Medulla oblongata (tissue), 1 donor: ENCODE measurements around the gene ELOB.
"Not testable (repeated sequence)": the region's sequence is repeated elsewhere in the genome, so short reads cannot be mapped to it uniquely, and the experiment has no call there.

Source experiments
- DNase-seq: peaks from one replicate; pipeline ENCODE4 v3.0.0-alpha.2; 2015; ENCODE audit errors: extremely low spot score

Gene ELOB

DNA sequence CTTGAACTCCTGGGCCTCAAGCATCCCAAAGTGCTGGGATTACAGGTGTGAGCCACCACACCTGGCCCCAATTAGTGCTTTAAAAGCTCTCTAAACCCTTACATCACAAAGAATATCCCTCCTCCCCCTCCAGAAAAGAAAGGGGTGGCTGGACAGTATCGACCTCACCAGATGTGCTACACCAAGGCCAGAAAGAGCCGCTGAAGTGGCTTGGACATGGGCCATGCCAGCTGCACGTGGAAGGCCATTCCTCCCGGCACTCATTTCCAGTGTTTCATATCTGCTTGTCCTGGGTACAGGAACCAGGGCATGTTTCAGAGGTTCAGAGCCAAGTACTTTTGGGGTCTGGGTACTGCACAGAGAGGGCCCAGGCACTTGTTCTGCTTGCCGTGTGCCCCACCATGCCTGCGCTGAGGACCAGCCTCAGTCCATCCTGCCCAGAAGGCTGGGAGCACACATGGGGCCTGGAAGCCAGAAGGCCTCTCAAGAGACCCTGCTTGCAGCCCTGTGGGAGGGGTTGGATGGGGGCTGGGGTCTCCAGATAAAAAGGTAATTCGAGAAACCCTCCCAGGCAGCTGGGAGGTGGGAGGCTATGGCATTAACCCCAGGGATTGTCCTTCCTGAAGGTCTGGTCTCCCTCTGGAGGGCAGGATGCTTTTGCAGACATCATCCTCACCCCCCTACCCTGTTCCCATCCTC lies 28.2 kb downstream of the ELOB start:
- DNase-seq: no peak

DNA sequence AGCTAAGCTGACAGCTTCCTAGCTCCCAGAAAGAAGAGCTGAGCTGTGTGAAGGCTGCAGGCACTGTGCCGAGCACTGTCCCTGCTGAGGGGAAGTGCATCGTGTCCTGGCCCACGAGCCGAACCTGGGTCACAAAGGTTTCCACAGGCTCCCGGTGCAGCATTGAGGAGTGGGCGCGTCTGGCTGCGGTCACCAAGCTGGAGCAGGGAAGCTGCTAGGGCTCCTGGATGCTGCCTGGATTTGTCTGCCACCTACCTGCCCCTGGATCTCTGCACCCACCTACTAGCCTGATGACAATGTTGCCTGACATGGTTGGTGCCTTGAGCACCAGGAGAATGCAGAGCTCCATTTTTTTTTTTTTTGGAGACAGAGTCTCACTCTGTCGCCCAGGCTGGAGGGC lies 31.1 kb downstream of the ELOB start:
- no peak for DNase-seq

DNA sequence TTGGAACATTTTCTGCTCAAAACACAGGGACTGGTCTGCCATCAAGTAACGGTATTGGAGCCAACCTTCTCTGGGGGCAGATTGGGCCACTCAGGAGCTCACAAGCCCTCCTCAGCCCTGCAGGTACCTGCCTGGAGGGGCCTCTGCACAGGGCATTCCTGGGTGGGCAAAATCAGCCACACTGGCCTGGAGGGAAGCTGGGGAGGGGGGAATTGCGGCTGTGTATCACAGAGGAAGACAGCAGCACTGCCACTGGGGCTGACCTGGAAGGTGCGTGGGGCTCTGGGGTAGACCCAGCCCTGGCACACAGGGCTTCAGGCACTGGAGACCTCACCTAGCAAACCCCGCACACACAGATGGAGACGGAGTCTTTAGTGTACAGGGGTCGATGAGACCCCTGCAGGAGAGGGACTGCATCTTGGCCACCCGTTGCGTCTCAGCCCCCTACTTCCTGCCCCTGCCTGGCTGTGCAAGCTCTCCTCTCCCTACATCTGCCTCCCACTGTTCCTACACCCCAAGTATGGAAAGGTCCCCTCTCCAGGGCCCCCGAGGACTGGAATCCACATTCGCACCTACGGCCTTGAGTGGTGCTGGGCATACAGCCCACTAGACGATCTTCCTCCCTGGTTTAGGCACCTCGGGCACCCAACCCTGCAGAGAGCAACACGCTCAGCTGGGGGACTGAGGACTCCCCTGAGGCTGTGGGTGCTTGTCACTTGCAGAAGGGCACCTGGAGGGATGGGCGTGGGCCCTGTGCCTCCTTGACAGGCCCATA lies 31.8 kb downstream of the ELOB start:
- DNase-seq: no peak

DNA sequence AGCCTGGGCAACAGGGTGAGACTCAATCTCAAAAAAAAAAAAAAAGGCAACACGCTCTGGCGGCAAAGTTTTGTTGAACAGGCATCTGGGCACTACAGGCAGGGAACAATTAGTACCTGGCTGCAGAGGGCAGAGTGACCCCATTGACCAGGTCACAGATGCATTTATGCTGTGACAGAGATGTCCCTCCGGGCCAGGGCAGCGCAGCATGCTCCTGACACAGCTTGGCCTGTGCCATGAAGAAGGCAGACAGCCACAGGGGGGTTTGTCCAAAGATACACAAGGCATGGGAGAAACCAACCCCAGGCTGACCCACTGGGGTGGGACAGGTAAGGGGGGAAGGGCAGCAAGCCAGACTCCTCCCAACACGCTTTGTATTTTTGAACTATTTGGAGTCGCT lies 32.4 kb downstream of the ELOB start:
- DNase-seq: no peak

DNA sequence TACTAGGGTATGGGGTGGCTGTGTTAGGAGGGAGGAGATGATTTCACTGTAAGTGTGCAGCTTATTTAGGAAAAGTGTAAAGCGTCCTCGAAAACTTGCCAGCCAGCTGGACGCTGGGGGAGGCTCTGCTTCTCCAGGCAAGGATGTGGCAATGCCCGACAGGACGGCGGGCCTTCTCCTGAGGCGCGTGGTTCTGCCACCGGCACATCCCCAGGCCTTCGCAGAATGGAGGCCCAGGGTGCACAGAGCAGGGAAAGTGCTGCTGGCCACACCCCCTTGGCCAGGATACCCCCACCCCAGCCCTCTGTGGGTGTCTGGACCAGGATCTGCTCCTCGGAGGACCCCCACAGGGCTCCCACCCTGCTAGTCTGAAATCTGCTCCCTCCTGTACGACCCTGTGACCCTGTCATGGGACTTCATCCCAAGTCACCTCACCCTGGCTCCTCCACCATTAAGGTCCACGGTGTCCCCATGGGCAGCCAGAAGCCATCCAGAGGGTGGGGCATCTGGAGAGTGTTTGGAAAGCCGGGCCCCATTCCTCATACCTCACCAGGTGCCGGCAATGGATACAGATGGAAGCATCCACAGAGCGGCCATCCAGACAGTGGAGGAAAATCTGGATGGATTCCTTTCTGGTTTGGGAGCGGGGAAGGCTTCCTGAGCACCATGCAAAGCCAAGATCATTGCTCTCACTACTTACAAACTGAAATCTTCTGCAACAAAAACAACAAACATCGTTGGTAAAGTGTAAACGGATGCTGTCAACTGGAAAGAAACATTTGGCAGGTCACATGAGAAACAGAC lies 33.9 kb downstream of the ELOB start:
- DNase-seq: no peak

DNA sequence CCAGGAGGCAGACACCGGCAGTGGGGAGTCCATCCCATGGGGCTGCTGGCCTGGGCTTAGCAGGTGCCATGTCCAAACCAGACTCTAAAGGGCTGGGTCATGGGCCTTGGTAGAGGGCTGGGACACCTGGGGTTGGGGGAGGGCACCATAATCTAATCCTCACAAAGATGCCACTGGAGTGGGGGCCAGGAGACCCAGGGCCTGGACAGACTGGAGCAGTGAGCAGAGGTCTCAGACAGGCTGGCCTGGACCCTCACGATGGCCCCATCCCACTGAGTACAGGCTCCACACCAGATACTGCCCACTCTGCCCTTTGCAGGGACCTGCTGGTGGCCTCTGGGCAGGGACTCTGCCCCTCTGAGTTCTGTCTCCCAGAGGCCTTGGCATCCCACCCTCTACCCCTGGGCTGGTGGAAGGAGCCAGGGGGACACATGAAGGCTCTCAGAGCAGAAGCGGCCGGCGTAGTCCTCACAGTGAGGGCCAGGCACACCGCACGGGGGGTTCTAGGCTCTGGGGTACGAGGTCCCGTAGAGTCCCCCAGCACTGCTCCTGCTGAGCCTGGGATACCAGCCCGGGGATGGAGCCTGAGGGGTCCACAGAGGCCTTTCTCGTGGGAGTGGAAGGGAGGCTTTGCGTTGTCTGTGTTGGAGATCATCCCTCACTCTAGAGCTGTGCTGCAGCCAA lies 34.6 kb downstream of the ELOB start:
- DNase-seq: no peak

DNA sequence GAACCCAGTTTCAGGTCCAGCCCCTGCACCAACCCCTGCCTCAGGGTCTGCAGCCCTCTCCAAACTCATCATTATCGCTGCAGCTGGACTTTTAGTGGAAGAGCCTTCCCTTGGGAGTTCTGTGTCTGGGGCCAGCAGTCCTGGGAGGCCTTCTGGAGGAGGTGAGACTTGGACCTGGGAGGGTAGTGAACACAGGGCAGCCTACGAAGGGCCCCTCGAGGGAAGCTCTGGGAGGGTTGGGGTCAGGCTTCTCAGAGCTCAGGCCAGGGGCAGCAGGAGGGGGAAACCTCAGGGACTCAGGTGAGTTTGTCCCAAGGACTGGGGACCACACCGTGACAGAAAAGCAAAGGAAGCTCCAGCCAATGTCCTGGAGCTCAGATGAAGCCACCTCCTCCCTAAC lies 35.9 kb downstream of the ELOB start:
- DNase-seq: no peak

DNA sequence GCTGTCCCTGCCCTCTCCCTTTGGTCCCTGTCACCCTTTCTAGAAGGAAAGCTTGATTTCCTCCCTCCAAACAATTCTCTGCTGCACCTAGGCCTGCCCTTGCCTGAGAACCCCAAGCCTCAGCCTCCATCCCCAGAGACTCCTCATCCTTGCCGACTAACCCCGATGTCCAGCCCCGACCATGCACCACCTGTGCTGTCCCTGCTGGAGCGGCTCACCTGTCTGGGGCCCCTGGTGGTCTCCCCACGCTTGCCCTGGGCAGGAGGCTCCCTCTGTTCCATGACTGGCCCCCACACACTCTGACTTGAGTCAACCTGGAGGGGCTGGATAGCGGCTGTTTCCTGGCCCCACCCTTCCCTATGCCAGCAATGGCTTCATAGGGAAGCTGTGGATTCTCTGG lies 36.6 kb downstream of the ELOB start:
- DNase-seq: no peak

DNA sequence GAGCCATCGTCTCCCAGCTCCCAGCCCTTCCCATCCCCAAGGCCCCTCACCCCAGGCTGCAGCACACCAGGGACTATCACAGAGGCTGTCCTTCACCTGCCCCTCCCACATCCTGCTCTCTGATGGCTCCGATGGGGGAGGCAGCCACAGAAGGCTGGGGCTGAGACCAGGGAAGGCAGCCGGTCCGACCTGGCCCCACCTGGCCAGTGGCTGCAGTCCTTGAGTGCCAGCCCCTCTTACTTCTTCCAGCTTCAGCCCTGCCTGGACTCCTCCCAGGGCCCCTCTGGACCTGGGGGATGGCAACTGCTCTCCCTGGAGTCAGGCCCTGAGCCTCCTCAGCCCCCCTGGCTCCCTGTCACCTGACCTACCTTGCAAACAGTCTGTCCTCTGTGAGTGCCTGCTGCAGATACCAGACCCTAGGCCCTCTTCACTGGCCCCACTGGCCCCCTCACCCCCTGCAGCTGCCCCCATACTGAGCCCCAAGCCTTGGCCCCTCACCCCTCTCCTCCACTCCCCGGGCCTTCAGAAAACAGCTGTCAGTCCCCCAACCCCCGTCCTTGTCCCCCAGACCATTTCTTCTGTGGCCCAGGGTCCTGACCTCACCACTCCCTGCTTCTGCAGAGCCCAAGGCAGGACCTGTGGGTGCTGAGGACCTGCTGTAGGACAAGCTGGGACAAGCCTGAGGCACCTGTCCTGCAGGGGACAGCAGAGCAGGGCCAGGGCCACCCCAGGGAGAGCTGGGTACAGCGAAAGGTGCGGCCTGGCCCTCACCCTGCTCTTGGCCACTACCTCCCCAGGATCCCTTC lies 37.3 kb downstream of the ELOB start:
- no peak for DNase-seq

DNA sequence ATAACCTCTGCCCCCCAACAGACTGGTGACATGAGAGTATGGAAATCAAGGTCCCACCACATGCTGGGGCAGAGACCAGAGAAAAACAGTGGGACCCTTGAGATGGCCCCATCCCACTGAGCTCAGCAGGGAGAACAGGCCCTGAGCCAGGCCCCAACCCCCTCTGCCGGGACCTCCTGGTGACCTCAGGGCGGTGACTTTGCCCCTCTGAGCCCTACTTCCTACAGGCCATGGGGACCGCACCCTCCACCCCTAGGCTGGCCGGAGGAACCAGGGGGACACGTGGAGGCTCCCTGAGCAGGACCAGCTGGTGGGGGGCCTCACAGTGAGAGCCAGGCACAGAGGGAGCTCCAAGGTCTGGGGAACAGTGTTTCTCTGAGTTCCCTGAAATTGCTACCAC lies 38.5 kb downstream of the ELOB start:
- no peak for DNase-seq

DNA sequence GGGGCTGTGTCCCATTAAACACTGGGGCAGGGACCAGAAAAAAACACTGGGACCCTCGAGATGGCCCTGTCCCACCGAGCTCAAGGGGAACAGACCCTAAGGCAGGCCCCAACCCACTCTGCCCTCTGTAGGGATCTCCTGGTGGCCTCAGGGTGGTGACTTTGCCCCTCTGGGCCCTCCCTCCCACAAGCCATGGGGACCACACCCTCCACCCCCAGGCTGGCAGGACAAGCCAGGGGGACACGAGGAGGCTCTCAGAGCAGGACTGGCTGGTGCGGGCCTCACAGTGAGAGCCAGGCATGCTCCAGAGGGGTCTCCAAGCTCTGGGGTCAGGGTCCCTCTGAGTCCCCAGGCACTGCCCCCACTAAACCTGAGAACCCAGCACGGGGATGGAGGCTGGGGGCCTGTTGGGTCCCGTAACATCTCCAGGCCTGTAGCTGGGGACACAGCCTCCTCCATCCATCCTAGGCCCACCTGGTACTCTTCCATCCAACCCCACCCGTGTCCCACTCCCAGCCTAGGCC lies 39.1 kb downstream of the ELOB start:
- DNase-seq: no peak

DNA sequence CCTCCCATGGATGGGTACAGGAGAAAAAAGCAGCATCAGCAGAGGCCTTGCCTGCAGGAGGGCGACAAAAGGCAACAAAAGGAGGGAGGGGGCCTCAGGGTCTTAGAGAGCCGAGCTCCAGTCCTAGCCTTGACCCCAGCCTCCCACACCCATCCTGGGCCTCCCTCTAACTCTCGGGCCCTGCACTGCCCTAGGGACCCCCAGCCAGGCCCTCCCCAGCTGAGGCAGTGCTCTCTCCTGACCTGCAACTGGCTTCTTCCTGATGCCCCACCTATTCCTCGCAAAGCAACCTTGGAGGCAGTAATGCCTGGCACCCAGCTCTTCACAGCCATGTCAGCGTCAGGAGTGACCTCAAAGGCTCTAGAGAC lies 39.9 kb downstream of the ELOB start:
- DNase-seq: no peak

DNA sequence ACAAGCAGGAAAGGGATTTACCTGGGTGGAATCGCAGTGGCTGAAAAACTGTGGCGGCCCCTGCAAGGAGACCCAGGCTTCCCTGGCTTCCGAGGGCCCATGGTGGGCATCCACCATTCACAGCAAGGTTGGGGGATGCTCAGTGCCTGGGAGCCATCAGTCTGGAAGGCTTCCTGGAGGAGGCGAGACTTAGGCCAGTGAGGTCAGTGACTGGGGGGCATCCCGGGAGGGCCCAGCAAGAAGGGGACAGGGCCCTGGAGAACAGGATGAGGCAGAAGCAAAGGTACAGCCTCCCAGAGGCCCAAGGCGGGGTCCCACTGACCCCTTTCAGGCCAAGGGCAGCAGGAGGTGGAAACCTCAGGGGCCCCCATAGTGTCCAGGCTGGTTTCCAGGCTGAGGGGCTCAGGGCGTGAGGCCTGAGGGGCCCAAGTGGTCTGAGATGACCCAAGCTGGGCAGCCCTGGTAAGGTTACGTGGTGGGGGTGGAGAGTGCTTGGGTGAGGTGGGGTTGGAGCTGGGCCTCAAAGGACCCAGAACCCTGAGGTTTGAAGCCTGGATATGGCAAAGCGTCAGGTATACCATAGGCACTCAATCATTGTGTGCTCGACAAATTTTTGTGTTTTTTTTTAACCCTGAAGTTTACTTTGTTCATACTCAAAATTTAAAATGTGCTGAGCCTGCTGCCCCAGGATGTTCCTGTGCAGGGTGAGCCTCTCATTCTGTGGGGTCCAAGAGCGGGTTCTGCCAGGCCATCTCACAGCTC lies 40.4 kb downstream of the ELOB start:
- DNase-seq: no peak

DNA sequence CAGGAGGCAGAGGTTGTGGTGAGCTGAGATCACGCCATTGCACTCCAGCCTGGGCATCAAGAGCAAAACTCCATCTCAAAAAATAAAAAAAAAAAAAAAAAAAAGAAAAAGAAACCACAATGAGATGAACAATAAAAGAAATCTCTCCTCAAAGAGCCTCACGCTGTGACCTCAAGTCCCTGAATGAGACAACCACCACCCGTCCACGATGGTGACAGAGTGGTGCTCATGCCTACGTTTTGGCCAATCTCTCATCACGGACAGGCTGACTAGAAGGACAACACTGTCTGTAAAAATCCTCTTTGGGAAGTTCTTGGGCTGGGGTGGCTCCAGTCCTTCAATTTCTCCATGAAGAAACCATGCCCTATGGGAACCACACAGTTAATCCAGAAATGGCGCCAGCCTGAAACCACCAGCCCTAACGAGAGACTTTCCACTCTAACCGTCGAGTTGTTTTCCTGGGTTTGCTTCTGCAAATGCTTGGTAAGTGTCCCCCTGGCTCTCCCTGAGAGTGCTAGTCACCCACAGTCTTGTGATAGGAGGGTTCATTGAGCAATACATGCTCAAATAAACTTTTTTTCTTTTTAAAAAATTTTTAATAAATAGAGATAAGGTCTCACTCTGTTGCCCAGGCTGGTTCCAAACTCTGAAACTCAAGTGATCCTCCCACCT lies 42.1 kb downstream of the ELOB start:
- DNase-seq: no peak

DNA sequence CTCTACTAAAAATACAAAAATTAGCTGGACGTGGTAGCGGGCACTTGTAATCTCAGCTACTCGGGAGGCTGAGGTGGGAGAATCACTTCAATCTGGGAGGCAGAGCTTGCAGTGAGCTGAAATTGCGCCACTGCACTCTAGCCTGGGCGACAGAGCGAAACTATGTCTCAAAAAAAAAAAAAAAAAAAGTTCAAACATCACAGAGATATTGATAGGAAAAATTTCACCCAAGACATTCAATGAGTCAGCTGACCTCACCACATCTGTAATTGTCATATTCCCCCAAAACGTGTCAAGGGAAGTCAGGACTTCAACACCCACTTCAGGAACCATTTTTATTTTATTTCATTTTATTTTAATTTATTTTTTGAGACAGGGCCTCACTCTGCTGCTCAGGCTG lies 49.0 kb downstream of the ELOB start:
- DNase-seq: no peak

DNA sequence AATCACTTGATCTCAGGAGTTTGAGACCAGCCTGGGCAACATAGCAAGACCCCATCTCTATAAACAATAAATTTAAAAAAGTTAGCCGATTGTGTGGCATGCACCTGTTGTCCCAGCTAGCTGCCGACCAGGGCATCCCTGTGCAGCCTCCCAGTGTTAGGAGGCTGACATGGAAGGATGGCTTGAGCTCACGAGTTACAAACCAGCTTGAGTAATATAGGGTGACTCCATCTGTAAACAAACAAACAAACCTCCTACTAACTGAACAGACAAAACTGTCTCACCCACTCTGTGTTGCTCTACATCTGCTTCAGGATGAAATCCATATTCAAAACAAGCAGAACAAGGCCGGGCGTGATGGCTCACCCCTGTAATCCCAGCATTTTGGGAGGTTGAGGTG lies 50.2 kb downstream of the ELOB start:
- DNase-seq: no peak

DNA sequence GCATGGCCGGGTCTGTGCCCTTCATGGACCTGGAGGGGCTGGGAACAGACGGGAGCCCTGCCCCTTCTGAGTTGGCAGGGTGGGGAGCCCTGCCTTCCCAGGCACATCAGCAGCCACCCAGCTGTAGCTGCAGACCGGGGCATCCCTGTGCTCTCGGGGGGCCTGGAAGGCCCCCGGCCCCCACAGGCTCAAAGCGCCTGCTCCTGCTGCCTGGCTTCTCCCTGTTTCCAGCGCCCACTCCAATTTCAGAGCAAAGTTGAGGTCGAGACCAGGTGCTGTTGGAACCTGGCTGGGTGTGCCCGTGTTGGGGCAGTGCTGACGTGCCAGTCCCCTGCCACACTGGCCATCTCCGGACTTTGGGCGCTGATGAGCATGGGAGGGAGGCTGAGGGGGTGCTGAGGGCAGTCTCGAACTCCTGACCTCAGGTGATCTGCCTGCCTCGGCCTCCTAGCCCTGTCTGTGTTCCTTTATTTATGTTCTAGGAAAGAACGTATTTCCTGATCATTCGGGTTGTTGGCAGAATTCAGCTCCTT lies 52.2 kb downstream of the ELOB start:
- no peak for DNase-seq

DNA sequence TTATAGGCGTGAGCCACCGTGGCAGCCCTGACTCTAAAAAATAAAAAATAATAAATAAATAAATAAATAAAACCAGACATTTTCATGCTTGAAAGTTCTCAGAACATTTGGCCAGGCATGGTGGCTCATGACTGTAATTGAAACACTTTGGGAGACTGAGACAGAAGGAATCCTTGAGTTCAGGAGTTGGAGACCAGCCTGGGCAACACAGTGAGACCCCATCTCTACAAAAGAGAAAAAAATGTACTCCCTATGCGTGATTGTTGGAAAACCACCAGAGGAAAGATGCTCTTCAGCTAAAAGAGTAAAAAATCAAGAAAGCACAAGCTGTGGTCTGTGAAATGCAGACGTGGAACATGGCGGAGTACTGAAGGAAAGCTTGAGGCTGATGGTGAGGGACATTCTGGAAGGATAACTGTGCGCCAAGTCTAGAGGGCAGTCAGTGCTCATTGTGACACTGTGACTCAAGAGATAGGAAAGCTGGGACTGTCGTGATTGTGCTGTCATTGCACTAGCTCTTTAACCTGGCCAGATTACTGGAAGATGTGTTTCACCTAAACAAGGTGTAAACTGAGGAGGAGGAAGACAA lies 52.9 kb downstream of the ELOB start:
- no peak for DNase-seq

DNA sequence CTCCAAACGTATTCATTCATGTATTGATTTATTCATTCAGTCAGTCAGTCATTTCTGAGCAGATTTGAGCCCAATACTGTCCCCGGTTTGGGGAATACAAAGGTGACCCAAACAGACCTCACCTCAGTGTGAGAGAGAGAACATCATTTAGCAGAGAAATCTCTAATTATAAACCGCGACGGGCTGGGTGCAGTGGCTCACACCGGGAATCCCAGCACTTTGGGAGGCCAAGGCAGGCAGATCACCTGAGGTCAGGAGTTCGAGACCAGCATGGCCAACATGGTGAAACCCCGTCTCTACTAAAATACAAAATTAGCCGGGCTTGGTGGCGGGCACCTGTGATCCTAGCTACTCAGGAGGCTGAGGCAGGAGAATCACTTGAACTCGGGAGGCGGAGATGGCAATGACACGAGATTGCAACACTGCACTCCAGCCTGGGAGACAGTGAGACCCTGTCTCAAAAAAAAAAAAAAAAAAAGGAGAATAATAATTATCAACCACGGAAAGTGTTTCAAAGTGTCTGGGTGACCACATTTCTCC lies 55.4 kb downstream of the ELOB start:
- DNase-seq: not testable (repeated sequence)
